SW 1271 (cell line): ENCODE measurements around the gene SLTM.
"Not testable (repeated sequence)": the region's sequence is repeated elsewhere in the genome, so short reads cannot be mapped to it uniquely, and the experiment has no call there.

Experiments used
- DNase-seq, 2 experiments: peaks; one replicate each; lab custom pipeline; 2025; lab: John Stamatoyannopoulos, UW

The SLTM gene

GRCh38 chr15:58876306-58877106 is 57.0 kb downstream of the SLTM start:
- DNase-seq: no peak

DNA sequence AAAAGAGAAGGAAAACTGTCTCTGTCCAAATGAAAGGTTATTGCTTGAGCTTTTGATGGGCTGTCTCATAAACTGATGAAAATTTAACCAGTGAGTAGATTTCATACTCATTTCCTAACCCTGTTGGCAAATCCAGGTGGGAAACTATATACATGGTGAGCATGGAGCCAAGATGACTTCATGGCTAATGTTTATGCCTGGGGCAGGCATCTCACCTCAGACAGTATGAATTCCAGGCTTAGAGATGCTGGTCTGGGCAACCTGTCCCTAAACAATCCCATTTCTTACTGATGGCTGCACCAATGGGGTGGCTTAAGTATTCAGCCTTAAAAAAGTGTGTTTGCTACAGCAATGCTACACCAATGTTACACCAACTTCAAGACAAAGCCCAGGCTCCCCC is 58.1 kb downstream of the SLTM start:
- DNase-seq: no peak

DNA sequence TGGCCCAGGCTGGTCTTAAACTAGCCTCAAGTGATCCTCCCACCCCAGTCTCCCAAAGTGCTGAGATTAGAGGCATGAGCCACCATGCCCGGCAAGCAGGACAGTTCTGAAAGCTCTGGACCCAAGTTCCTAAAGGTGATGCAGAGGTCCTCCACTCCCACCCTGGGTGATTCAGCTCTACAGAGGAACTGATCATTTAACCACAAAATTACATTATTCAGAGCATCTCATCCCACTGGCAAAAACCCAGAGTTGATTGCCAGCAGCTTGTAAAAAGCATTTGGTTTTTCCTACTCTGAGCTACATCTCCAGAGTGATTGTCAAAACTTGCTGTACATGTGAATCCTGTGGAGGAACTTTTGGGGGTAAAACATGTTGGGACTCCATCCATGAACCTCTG is 60.2 kb downstream of the SLTM start:
- no peak for DNase-seq

DNA sequence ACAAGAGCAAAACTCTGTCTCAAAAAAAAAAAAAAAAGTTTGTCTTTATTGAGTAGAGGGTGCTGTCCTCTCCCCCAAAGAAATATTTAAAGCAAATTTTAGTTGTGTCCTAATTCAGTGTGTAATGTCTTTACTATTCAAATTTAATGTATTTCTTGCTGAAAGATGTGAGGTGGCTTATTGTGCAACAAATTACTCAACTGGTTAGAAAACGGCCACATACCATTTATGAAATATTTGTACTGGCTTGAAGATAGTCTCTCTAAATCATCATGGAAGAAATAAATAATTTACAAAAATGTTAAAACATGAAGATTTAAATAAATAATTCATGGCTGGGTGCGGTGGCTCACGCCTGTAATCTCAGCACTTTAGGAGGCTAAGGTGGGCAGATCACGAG is 63.0 kb downstream of the SLTM start:
- DNase-seq: no peak

DNA sequence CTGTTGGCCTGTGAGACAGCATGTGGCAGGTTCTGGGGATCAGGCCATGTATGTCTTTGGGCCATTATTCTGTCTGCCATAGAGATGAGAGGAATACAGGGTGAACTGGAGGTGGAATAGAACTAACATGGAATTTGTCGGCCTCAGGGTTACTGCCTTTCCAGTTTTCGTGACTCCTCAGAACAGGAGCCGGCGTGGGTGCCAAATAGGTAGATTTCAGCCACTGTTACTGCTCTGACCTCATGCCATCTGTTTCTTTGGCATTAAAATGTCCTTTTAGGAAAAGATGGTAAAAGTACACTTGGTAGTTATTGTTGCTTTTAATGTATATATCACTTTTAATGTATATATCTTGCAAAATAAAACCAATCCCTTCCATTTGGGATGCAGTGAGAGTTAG is 65.6 kb downstream of the SLTM start:
- no peak for DNase-seq

GRCh38 chr15:58865425-58865880 is 68.0 kb downstream of the SLTM start:
- peak in 1 of 2 experiments; percentile 32 for DNase-seq

- no peak for DNase-seq
These were observed 68.7 kb downstream of the SLTM start for GRCh38 chr15:58864602-58865424.

DNA sequence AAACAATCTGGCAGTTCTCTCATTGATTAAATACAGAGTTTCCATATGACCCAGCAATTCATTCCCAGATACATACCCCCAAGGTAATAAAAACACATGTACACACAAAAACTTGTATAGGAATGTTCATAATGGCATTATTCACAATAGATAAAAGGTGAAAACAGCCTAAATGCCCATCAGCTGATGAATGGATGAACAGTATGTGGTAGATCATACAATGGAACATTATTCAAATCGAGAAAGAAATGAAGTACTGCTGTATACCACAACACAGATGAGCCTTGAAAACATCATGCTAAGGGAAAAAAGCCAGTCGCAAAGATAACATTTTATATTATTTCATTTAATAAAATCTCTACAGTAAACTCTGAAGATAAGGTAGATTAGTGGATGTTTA is 71.2 kb downstream of the SLTM start:
- DNase-seq: no peak

- not testable (repeated sequence) for DNase-seq
These were observed 76.9 kb downstream of the SLTM start for GRCh38 chr15:58856621-58857020.

DNA sequence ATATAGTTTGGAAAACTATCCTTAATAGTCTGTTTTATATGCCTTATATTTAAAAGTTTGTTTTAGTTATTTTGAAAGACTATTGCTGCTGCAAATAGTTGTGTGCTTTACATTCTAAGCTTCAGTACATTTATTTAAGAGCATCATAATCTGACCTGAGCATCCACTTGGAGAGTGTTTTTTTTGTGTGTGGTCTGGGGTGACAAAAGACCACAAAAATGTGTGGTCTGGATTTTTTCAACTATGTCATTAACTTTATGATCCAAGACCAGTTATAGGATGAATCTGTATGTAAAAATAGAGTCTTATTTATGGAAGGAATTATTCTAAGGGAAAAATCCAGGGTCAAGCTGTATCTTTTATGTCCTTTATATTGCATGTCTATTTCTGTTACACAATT is 77.4 kb downstream of the SLTM start:
- DNase-seq: no peak

DNA sequence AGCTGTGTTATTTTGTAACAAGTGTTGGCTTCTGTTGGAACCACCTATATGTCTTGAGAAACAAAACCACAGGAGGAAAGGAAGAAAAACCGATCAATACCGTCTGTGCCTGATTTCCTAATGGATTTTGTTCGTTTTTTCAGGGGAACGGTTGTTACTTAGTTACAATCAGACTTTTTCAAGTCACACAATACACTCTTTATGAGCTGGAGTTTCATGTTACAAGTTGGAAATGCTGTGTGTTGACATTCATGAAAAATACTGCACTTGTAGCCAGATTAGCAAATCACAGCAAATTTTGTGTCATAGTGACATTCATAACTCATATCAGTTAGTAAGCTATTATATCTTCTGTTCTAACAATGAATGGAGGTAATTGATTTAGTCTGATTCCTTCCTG is 78.9 kb downstream of the SLTM start:
- DNase-seq: no peak

DNA sequence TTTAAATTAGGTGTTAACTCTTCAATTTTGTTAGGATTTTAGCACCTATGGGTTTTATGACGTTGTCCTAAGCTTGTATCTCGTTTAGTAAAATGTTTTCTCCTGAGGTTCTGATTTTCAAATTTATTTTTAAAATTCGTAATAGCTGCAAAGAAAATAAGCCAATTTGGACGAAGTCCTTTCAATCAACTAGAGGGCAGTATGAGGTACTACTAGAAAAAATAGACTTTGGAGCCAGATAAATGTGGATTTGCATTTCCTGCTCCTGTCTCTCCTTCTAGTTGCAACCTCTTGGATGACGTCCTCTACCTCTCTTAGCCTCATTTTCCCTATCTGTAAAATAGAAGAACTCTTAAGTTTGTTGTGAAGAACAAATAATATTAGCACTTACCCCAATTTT is 81.1 kb downstream of the SLTM start:
- DNase-seq: peak in 1 of 2 experiments; percentile 41

- DNase-seq: not testable (repeated sequence)
These were observed 82.3 kb downstream of the SLTM start for GRCh38 chr15:58851205-58851604.

- no peak for DNase-seq
These were observed 90.6 kb downstream of the SLTM start for GRCh38 chr15:58842713-58843396.

GRCh38 chr15:58840048-58840447 is 93.4 kb downstream of the SLTM start:
- DNase-seq: no peak

- DNase-seq: peak in 1 of 2 experiments; percentile 33
These were observed 94.0 kb downstream of the SLTM start for GRCh38 chr15:58839485-58839884.

DNA sequence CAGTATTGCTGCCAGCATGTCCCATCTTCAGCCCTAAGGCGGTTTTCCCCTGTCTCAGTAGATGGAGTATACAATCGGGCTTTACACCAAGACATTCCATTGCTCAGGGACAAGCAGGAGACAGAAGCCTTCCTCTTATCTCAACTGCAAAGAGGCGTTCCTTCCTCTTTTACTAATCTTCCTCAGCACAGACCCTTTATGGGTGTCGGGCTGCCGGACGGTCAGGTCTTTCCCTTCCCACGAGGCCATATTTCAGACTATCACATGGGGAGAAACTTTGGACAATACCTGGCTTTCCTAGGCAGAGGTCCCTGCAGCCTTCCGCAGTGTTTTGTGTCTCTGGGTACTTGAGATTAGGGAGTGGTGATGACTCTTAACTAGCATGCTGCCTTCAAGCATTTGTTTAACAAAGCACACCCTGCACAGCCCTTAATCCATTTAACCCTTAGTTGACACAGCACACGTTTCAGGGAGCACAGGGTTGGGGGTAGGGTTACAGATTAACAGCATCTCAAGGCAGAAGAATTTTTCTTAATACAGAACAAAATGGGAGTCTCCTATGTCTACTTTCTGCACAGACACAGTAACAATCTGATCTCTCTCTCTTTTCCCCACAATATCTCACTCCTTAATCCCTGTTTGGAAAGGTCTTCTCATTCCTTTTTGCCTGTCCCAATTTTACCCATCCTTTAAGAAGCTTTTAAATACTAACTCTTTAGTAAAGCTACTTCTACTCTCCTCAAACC is 99.6 kb downstream of the SLTM start:
- DNase-seq: not testable (repeated sequence)

DNA sequence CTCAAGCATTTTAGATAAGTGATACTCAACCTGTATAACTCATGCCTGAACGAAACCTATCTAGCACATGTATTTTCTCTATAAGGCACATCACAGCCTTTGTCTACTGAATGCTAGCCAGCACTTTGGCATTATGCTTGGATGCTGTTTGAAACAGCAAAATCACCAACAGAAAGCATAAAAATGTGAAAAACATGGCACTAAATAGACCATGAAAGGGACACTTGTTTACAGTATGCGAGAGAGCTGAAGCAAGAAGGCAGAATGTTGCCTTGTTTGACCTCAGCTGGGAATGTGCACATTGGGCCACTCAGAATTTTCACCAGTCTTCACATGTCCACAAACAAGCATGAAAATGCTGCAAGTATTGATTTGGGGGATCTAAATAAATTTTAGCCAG is 102.9 kb downstream of the SLTM start:
- DNase-seq: no peak
